Common myeloid progenitor, CD34-positive (primary cell): ENCODE data around the gene DGKG.

Experiments
- CTCF ChIA-PET: fragments of 350-600 bp; sonication (Branson Sonifier 250); formaldehyde crosslinking; loops from one replicate; lab custom pipeline; 2021; ENCODE audit warnings: antibody characterized with exemption; lab: Charles Lee
- POLR2A ChIA-PET: fragments of 350-600 bp; sonication (Branson Sonifier 250); formaldehyde crosslinking; loops from one replicate; lab custom pipeline; 2021; ENCODE audit warnings: antibody characterized with exemption; lab: Charles Lee
- DNase-seq, 3 donors: peaks; one replicate each; pipeline versions ENCODE4 v3.0.0 to v3.0.0-alpha.2; 2013
- H3K27ac ChIP-seq, 2 experiments: 1 replicate in 1 of 2; 2 replicates in 1 of 2; pipeline ENCODE4 v1.7.0; 2013; ENCODE audit warnings: inconsistent platforms in 2 of 2, low read length in 2 of 2, mild to moderate bottlenecking in 2 of 2, low read depth in 1 of 2, moderate library complexity in 1 of 2; ENCODE audit not compliant: severe bottlenecking in 2 of 2, insufficient read depth in 1 of 2, poor library complexity in 1 of 2
- H3K27me3 ChIP-seq, 5 experiments: replicated peaks in 2 of 5; 1 replicate in 3 of 5; 2 replicates in 2 of 5; pipeline versions ENCODE4 v1.6.1 to v1.7.0; 2013; ENCODE audit warnings: low read length in 4 of 5, mild to moderate bottlenecking in 2 of 5, moderate library complexity in 2 of 5, inconsistent platforms in 1 of 5; ENCODE audit not compliant: insufficient read depth in 5 of 5, control insufficient read depth in 4 of 5
- H3K36me3 ChIP-seq, 4 experiments: 1 replicate in 2 of 4; 2 replicates in 2 of 4; pipeline versions ENCODE4 v1.6.1 to v1.7.0; 2013; ENCODE audit warnings: low read length in 3 of 4, control low read depth in 1 of 4, mild to moderate bottlenecking in 1 of 4; ENCODE audit not compliant: control insufficient read depth in 4 of 4, insufficient read depth in 4 of 4
- H3K4me1 ChIP-seq, 4 experiments: 1 replicate in 3 of 4; 2 replicates in 1 of 4; pipeline versions ENCODE4 v1.6.1 to v1.7.1; 2013; ENCODE audit warnings: low read length in 3 of 4, mild to moderate bottlenecking in 3 of 4, control low read depth in 1 of 4, inconsistent platforms in 1 of 4, moderate library complexity in 1 of 4; ENCODE audit not compliant: control insufficient read depth in 4 of 4, insufficient read depth in 4 of 4; ENCODE audit errors: control extremely low read depth in 1 of 4
- H3K4me3 ChIP-seq, 7 experiments: 1 replicate in 4 of 7; 2 replicates in 3 of 7; pipeline versions ENCODE4 v1.5.1 to v1.7.0; 2013; ENCODE audit warnings: mild to moderate bottlenecking in 7 of 7, low read length in 6 of 7, moderate library complexity in 6 of 7, inconsistent platforms in 2 of 7, low read depth in 2 of 7, control low read depth in 1 of 7; ENCODE audit not compliant: insufficient read depth in 4 of 7, control insufficient read depth in 1 of 7; ENCODE audit errors: extremely low read depth in 1 of 7
- H3K9me3 ChIP-seq, 5 experiments: 1 replicate in 4 of 5; 2 replicates in 1 of 5; pipeline versions ENCODE4 v1.6.1 to v1.7.1; 2013; ENCODE audit warnings: low read length in 4 of 5, mild to moderate bottlenecking in 2 of 5, inconsistent platforms in 1 of 5, low read depth in 1 of 5, moderate library complexity in 1 of 5; ENCODE audit not compliant: control insufficient read depth in 4 of 5, insufficient read depth in 2 of 5; ENCODE audit errors: control extremely low read depth in 1 of 5
- WGBS: methylation state at CpG from one replicate; pipeline ENCODE4 v1.1.5; 2013; ENCODE audit not compliant: insufficient coverage; 5-methylcytosine and 5-hydroxymethylcytosine counted together

The DGKG gene

DNA sequence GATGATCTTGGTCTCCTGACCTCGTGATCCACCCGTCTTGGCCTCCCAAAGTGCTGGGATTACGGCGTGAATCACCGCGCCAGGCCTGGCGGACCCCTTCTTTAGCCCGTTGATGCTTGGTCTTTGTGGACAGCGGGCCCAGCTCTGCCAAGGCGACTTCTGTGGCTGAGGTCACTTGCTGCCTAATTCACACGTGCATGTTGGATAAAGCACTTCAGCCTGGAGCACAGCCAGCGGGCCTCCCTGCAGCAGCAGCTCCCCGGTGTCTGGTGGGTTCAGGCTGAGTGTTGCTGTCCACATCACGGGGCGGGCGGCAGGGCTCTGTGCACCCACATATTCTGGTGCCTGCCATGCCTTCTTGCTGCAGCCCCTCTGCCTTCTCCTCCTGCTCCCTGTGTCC lies 88.4 kb downstream of the DGKG start:
- no peaks in the 10 kb centered on the region for H3K9me3 ChIP-seq
- ChIA-PET POLR2A (no interaction called here), CTCF (no interaction called here)
- H3K4me3 ChIP-seq = no peak overlapping the region
- no peak overlapping the region for H3K27ac ChIP-seq
- DNase-seq = no peak
- no peaks in the 10 kb centered on the region for H3K27me3 ChIP-seq
- no peaks in the 10 kb centered on the region for H3K36me3 ChIP-seq
- H3K4me1 ChIP-seq = no peaks in the 10 kb centered on the region
- 95% methylated on average over 15 of the region's 16 CpGs for WGBS

DNA sequence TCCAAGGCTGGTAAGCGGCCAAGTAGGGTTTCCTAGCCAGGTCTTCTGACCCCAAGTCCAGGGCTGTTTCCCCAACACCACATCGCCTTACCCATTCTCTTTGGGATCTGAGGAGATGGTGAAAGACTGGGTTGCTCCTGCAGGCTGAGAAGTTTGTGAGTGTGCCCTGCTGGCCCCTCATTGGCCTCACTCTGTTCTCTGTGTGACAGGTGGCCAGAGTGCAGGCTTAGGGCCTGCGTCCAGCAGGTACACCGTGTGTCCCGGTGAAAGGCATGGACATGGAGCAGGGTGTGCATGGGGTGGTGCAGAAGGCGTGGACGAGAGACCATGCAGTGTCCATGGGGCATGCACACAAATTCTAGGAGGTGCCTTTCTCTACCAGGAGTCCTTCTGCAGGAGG lies 91.3 kb downstream of the DGKG start:
- no peak for DNase-seq
- Histone ChIP-seq H3K36me3 (no peaks in the 10 kb centered on the region), H3K4me1 (no peaks in the 10 kb centered on the region), H3K27me3 (no peaks in the 10 kb centered on the region), H3K27ac (no peak overlapping the region), H3K9me3 (no peaks in the 10 kb centered on the region), H3K4me3 (no peak overlapping the region)
- 100% methylated on average over 3 of the region's 7 CpGs for WGBS
- POLR2A ChIA-PET = no interaction called here
- CTCF ChIA-PET = interaction anchor here (1.8 kb wide), 1 partner anchor 9 kb away, joined by 5 read pairs; no protein-coding TSS in a partner anchor

DNA sequence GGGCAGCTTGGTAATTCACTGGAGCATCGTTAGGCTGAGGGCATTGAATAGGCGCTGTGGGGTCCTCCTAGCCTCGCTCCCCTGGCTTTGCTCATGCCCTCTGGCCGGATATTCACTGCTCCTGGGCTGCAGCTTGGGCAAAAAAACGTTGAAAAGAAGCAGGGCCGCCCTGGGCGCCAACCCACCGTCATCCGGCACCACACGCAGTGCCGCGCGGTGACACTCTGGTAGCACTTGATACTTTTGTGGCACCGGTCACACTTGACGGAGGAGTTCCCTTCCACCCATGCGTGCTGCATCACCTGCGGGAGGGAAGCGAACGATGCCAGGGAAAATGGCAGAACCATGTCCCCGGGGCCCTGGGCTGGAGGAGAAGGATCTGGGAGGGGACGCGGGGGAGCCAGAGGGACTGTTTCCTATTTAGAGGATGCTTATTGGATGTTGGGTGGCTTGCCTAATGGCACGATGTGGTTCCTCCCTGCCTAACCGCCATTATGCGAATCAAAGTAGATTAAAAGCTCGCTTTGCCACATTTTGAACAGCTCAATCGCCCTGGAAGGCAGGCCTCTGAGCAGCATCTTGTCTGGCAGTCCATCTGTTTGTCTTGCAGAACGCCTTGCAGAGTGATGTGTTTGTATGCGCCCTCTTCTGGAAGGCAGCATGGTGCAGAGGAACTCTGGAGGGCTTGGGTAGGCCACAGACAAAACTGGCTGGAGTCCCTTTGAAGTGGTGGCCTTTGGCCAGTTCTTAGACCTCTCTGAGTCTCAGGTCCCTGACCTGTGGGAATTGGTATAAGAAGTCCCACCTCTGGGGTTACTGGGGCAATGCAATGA lies 93.2 kb downstream of the DGKG start:
- WGBS = 92% methylated on average over 27 of the region's 29 CpGs
- H3K4me1 ChIP-seq = no peaks in the 10 kb centered on the region
- CTCF ChIA-PET = interaction anchor here (1.0 to 1.4 kb wide), 2 partner anchors 272 to 354 kb away, joined by 3 to 4 read pairs; no protein-coding TSS in a partner anchor
- no peaks in the 10 kb centered on the region for H3K36me3 ChIP-seq
- no peak for DNase-seq
- POLR2A ChIA-PET = no interaction called here
- no peak overlapping the region for H3K4me3 ChIP-seq
- no peaks in the 10 kb centered on the region for H3K27me3 ChIP-seq
- no peaks in the 10 kb centered on the region for H3K9me3 ChIP-seq
- H3K27ac ChIP-seq = no peak overlapping the region

DNA sequence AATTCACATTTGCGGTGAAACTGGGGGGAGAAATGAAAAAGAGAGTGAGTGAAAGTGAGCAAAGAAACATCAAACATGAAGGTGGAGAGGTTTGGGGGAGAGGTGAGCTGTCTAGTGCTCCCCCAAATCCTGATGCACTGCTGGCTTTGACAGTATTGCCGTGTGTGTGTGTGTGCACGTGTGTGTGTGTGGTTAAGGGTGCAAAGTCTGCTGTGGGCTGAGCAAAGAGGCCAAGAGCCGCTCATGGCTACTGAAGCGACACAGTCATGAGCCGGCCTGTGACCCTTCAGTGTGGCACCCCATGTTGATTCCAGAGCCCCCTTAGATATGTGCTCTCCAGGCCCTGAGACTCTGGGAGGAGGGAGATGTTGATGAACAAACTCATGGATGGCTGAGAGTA lies 94.3 kb downstream of the DGKG start:
- no peaks in the 10 kb centered on the region for H3K9me3 ChIP-seq
- POLR2A ChIA-PET = no interaction called here
- no peak overlapping the region for H3K27ac ChIP-seq
- H3K36me3 ChIP-seq = no peaks in the 10 kb centered on the region
- no peaks in the 10 kb centered on the region for H3K27me3 ChIP-seq
- no peaks in the 10 kb centered on the region for H3K4me1 ChIP-seq
- no peak overlapping the region for H3K4me3 ChIP-seq
- CTCF ChIA-PET = interaction anchor here (5.0 kb wide), 1 partner anchor 272 kb away, joined by 28 read pairs; no protein-coding TSS in a partner anchor
- no peak for DNase-seq
- 97% methylated on average over 6 of the region's 6 CpGs for WGBS

DNA sequence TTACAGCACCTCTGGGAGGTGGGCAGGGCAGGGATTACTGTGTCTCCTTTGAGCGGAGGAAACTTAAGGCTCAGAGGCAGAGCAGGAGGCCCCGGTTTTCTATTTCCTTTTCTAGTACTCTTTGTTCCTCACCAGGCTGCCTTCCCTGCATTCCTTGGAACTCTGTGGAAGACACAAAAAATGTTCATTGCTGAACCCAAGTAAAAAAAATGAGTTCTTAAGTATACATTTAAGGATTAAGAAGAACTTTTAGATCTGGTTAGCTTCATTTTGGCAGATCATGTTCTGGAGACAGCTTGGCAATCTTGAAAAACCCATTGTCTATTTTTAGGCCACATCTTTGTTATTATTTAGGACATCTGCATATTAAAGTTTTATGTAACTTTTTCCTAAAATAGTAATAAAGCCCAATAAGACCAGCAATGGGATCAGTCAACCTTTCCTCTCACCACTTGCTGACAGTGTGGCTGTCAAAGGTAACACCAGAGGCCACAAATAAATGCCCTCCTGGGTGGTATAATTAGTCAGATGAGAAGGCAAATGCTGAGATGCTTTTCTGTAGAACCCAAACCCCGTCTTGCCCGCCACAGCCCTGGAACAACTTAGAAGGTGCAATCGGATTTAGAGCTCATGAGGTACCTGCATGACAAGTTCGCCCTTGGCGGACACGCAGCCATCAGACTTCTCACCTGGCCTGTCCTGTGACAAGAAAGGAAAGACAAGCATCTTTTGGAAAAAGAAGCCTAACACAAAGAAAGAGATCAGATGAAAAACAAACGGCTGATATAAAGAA lies 97.2 kb downstream of the DGKG start:
- CTCF ChIA-PET = interaction anchor here (1.0 to 5.0 kb wide), 5 partner anchors 61 to 284 kb away, joined by 3 to 28 read pairs (median 4); no protein-coding TSS in a partner anchor
- H3K36me3 ChIP-seq = no peaks in the 10 kb centered on the region

DNA sequence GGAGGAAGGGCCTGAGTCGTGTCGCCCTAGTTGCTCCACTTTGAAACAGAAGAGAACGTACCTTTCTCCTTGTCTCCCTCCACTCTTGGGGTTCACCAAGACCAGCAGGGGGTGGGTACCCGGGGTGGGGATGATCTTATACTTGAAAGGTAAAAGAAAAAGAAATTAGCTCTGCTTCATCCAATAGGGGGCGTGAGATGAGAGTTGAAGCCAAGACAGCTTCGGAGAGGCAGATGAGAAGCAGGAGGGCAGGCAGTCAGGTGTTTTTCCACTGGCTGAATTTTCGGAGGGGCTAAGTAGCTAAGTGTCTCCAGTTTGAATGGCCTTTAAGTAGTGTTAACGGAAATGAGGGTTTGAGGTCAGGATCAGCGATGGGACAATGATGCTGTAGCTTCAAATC lies 100.4 kb downstream of the DGKG start:
- Histone ChIP-seq H3K4me1 (peaks cover 0 to 6% (median 2%) of the 10 kb centered on the region in 4 experiments), H3K4me3 (no peak overlapping the region), H3K36me3 (no peaks in the 10 kb centered on the region), H3K27me3 (no peaks in the 10 kb centered on the region), H3K27ac (no peak overlapping the region), H3K9me3 (no peaks in the 10 kb centered on the region)
- POLR2A ChIA-PET = no interaction called here
- WGBS = 88% methylated on average over 5 of the region's 9 CpGs
- DNase-seq = peak; percentile 23 to 37 (median 32)
- CTCF ChIA-PET = interaction anchor here (0.7 to 13.2 kb wide), 15 partner anchors 10 to 309 kb away, joined by 3 to 232 read pairs (median 4); partner anchors contain the start of genes CRYGS and DNAJB11

More for the DNA sequence above, 97.2 kb downstream of the DGKG start:
- H3K9me3 ChIP-seq = no peaks in the 10 kb centered on the region
- H3K27me3 ChIP-seq = no peaks in the 10 kb centered on the region
- peaks cover 0 to under 1% (median 0%) of the 10 kb centered on the region in 4 experiments for H3K4me1 ChIP-seq
- no peak overlapping the region for H3K27ac ChIP-seq
- DNase-seq = no peak
- POLR2A ChIA-PET = no interaction called here
- H3K4me3 ChIP-seq = no peak overlapping the region
- 94% methylated on average over 8 of the region's 9 CpGs for WGBS
